ENCODE measurements around the gene CD48.
"Not testable (repeated sequence)": the region's sequence is repeated elsewhere in the genome, so short reads cannot be mapped to it uniquely, and the experiment has no call there.

GRCh38 chr1:160705212-160705621, 6.4 kb downstream of the CD48 start:
- TF ChIP-seq POLR2AphosphoS5, POLR2A (IDR thresholded peaks at IDR 0.05): not testable (repeated sequence)
- TF ChIP-seq, protein P1, sequence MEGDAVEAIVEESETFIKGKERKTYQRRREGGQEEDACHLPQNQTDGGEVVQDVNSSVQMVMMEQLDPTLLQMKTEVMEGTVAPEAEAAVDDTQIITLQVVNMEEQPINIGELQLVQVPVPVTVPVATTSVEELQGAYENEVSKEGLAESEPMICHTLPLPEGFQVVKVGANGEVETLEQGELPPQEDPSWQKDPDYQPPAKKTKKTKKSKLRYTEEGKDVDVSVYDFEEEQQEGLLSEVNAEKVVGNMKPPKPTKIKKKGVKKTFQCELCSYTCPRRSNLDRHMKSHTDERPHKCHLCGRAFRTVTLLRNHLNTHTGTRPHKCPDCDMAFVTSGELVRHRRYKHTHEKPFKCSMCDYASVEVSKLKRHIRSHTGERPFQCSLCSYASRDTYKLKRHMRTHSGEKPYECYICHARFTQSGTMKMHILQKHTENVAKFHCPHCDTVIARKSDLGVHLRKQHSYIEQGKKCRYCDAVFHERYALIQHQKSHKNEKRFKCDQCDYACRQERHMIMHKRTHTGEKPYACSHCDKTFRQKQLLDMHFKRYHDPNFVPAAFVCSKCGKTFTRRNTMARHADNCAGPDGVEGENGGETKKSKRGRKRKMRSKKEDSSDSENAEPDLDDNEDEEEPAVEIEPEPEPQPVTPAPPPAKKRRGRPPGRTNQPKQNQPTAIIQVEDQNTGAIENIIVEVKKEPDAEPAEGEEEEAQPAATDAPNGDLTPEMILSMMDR (IDR thresholded peaks at IDR 0.05), result not testable (repeated sequence)
